Vagina (tissue), 2 donors: ENCODE results near the gene EFCAB9.

Experiments used
- CTCF ChIP-seq, 3 experiments: fragments of 450-650 bp in 2 of 3; fragments of 200-600 bp in 1 of 3; sonication (generic) in 1 of 3; IDR thresholded peaks; one replicate each; pipeline ENCODE4 v1.5.1; 2017 to 2019; ENCODE audit warnings: antibody characterized with exemption in 3 of 3, mild to moderate bottlenecking in 2 of 3, moderate library complexity in 2 of 3
- POLR2A ChIP-seq, 2 donors: fragments of 450-650 bp; IDR thresholded peaks; one replicate each; pipeline ENCODE4 v1.6.1; 2017; ENCODE audit warnings: antibody characterized with exemption in 2 of 2, mild to moderate bottlenecking in 2 of 2, moderate library complexity in 2 of 2
- POLR2AphosphoS5 ChIP-seq, 2 donors: sonication (generic); formaldehyde crosslinking; IDR thresholded peaks; one replicate each; pipeline ENCODE4 v1.9.0; 2017; ENCODE audit warnings: antibody characterized with exemption in 2 of 2, mild to moderate bottlenecking in 2 of 2, low read depth in 1 of 2; ENCODE audit not compliant: insufficient read depth in 1 of 2

GRCh38 chr5:172149073-172149472, 44.9 kb upstream of the EFCAB9 start:
- TF ChIP-seq CTCF (IDR thresholded peaks at IDR 0.05) (no peak), POLR2AphosphoS5 (IDR thresholded peaks at IDR 0.05; ENCODE audit: insufficient read depth in 1 of 2, low read depth in 1 of 2) (no peak), POLR2A (IDR thresholded peaks at IDR 0.05) (no peak)
